ENCODE measurements around the gene OSBP2.
A peak's percentile ranks its signal among the peaks of the same experiment; 100 is the strongest.
"Not testable (repeated sequence)": the region's sequence is repeated elsewhere in the genome, so short reads cannot be mapped to it uniquely, and the experiment has no call there.

The OSBP2 gene

DNA sequence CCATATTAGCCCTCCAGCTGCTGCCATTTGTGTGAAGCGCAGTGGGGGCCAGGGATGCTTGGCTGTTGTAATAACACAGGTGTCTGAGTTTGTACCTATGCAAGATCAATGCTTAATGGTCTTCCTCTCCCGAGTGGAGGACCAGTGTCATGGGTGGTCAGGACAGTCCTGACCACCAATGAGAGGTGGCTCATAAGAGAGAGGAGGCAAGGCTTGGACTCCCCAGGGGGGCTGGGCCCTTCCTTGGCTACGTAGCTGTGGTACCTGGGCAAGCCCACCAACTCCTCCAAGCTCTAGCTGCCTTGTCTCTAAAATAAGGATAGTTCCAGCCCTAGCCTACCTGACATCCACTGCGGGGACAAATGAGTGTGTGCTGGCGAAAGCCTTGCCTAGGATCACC lies 79.2 kb downstream of the OSBP2 start:
- DNase-seq, result no peak

GRCh38 chr22:30774566-30774965 lies 79.9 kb downstream of the OSBP2 start:
- DNase-seq, result no peak

GRCh38 chr22:30776476-30776875 lies 81.8 kb downstream of the OSBP2 start:
- DNase-seq, result no peak

GRCh38 chr22:30777146-30777545 lies 82.5 kb downstream of the OSBP2 start:
- not testable (repeated sequence) for DNase-seq

GRCh38 chr22:30777587-30777986 lies 82.9 kb downstream of the OSBP2 start:
- DNase-seq, result no peak

GRCh38 chr22:30778261-30778660 lies 83.6 kb downstream of the OSBP2 start:
- no peak for DNase-seq

DNA sequence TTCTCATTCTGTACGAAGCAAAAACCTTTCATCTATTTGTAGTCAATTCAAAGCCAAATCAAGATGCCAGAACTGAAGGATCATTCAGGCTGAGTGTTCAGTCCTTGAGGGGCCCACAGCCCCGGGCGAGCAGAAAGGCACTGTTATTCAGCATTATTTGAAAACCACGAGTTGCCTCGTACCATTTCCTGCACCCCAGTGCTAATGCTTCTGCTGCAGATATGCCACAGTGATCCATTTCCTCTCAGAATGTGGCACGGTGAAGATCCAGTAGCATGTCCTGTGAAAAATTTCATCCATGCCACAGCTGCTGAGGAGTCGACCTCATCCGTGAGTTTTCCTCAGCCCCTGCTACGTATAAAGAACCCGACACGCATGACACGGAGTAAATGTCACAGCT lies 85.4 kb downstream of the OSBP2 start:
- DNase-seq, result no peak

DNA sequence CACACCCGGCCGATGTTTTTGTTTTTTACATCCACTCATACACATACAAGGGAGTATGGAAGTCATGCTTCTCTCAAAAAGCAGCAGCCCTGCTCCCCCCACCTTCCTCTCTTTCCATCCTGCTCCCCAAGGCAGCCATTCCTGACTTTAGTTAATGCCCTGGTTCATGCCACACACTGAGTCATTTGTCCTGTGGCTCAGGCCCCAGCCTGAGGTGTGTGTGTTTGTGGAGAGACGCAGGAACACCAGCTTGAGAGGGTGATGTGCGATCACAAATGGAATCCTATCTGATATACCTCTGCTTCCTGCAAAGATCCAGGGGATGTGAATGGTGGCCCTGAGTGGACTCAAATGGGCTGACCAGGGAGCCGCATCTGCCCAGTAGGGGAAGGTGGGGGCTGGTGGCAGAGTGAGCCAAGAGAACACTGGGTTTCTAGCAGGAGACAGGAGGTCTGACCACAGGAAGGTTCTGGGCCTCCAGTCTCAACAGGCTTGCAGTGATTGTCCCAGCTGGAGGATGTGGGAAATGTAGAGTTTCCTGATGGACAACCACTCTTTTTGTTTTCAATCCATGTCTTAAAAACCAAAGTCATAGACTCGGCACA lies 86.7 kb downstream of the OSBP2 start:
- DNase-seq, result no peak

- no peak for DNase-seq
Measured at GRCh38 chr22:30782613-30783012, 87.9 kb downstream of the OSBP2 start.

GRCh38 chr22:30783021-30783420 lies 88.3 kb downstream of the OSBP2 start:
- DNase-seq, result no peak

DNA sequence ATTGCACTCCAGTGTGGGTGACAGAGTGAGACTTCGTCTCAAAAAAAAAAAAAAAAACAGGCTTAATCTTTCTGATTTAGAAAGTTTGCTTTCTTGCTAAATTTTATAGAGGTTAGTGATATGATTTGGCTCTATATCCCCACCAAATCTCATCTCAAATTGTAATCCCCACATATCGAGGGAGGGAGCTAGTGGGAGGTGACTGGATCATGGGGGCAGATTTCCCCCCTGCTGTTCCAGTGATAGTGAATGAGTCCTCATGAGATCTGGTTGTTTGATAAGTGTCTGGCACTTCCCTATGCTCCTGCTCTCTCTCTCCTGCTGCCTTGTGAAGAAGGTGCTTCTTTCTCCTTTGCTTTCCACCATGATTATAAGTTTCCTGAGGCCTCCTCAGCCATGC lies 90.9 kb downstream of the OSBP2 start:
- no peak for DNase-seq

DNA sequence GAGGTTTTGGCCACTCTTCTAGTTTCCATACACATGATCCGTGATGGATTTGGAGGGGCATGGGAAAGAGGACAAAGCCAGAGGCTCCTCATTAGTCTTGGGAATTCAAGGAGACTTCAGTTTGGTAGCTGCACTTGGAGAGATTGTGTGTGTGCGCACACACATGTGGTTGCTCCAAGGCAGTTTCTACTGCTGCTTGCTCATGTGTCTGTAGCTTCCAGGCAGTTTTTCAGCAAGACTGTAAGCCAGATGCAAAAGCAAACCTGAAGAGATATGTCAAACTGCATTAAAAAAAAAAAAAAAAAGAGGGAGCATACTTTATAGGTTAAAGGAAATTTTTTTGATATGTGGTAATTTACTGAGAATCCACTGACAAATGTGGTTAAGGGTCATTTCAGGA lies 95.7 kb downstream of the OSBP2 start:
- DNase-seq, result no peak

- no peak for DNase-seq
Measured at GRCh38 chr22:30792456-30792855, 97.8 kb downstream of the OSBP2 start.

GRCh38 chr22:30795118-30795517 lies 100.4 kb downstream of the OSBP2 start:
- no peak for DNase-seq

GRCh38 chr22:30801695-30802094 lies 107.0 kb downstream of the OSBP2 start:
- DNase-seq, result no peak

DNA sequence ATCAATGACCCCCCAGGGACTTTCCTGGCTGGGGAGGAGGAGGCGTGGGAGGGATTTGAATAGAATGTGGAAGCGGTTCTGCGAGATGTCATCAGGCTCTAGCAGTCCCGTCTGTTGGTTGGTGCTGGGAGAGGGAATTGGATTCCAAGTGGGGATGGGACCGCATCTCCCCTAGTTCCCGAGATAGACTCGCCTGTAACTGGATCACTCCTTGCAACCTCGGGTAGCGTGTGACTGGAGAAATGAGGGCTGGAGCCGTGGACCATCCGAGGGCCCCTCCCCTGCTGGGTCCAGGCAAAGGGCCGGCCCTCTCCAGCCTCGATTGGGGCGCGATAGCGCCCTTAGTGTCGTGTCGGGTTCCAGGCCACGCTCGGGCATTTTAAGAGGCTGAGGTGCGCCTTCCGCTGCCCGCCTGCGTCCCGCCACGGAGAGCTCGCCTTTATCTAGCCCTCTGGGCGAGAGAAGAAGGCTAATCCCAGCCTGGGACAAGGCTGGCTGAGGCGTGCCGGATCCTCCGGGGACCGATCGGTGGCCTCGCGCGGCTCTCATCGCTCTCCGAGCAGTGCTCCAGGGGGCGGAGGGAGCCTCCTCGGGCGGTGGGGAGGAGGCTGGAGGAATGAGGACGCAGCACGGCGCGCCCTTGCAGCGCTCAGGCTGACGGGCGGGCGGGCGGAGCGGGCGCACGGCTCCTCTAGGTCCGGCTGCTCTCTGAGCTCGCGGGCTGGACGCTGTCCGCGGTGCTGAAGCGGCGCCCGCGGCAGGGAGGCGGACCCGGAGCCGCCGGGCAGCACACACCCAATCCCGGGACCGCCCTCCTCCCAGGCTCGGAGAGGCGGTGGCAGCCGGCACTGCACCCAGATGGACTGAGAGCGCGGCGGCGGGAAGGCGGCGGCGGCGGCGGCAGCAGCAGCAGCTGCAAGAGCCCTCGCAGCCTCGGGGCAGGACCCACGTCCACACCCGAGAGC lies 107.8 kb downstream of the OSBP2 start:
- peak; percentile 66 for DNase-seq

DNA sequence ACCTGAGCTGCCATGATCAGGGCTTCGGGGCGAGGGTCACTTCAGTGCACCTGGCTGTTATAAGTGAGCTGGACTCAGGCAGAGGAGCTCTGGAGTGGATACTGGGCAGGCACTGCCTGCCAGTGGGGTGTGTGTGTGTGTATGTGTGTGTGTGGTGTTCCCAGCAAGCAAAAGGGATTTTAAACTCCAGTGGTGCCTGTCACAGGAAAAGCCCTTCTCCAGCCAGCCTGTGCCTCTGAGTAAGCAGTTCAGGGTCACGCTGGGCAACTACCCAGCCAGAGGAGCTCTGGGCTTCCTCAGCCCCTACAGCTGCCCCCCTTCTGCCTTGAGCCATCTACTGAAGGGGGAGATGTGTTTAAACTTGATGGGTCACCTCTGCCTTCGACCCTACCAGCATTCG lies 109.0 kb downstream of the OSBP2 start:
- no peak for DNase-seq

GRCh38 chr22:30804626-30805025 lies 110.0 kb downstream of the OSBP2 start:
- no peak for DNase-seq

DNA sequence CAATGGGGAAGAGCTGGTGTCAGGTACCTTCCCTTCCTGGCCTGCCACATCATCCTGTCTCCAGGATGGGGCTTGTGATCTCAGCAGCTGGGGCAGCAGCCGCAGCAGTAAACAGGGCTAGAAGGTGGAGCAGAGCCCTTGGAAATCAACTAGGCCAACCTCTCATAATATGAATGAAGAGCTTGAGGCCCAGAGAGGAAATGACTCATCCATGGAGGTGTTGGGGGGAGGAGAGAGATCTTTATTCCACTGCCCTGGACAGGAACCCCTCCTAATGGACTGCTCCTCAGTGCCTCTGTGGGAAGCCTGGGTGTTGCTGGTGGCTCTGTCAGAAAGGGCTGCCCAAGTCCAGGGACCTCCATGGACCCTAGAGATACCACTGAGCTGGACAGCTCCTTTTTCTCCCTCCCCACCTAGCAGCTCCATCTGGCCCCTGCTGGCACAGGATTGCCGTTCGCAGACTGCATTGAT lies 111.8 kb downstream of the OSBP2 start:
- no peak for DNase-seq

- no peak for DNase-seq
Measured at GRCh38 chr22:30809086-30809485, 114.4 kb downstream of the OSBP2 start.

DNA sequence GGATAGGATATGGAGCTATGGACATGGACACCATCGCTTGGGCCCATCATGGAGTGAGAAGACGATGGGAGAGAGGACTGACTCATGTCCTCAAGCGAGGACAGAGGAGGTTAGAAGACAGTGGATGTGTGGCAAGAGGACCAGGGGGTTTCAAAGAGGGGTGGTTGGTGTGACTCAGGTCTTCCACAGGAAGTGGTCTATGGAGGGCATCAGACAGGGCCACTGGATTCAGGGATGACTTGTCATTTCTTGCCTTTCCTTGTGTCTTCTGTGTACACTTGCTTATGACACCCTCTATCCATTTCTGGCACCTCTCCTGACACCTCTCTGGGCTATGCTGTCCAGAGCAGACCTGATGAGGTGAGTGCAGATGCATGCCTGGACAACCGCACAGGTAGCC lies 115.4 kb downstream of the OSBP2 start:
- DNase-seq, result no peak

DNA sequence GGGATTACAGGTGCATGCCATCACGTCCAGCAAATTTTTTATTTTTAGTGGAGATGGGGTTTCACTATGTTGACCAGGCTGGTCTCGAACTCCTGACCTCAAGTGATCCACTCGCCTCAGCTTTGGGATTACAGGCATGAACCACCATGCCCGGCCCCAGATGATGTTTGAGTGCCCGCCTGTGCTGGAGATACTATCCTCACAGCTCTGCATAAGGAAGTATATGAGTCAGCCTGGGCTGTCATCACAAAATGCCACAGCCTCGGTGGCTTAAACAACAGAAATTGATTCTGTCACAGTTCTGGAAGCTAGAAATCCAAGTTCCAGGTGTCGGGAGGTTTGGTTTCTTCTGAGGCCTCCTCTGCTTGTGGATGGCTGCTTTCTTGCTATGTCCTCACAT lies 119.3 kb downstream of the OSBP2 start:
- no peak for DNase-seq

DNA sequence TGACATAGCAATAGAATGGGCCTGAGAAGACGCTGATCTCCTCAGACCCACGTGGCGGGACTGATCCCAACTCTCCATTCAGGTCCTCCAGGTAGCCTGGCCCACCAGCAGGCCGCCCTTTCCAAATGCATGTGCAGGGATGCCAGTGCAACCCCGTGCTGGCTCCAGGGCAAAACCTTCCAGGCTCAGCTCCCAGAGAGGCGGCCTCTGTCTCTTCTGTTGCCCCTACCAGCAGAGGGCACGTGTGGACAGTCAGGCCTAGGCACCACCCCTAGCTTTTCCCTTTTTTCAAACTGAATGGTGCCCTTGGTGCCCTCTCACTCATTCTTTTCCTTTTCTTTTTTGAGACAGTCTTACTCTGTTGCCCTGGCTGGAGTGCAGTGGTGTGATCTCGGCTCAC lies 121.7 kb downstream of the OSBP2 start:
- DNase-seq, result no peak

- DNase-seq, result no peak
Measured at GRCh38 chr22:30821381-30821780, 126.7 kb downstream of the OSBP2 start.

Measured in activated T-cell treated with anti-CD3 and anti-CD28 coated beads, Interleukin-2, amount 50 U/mL, for 1 hour (primary cell).